Measurements from ENCODE around the gene LHX4. TPM values are rescaled to one million over a fixed set of nuclear protein-coding genes. Genes with fewer than 3 reads are reported as not detected.

Gene LHX4
- total RNA-seq, 1 donor from 2014 or later, result 0.12 TPM

- Mint-ChIP-seq H3K27me3 (ENCODE audit: low read depth) (no peaks in the 10 kb centered on the region), H3K27ac (ENCODE audit: unreplicated experiment) (no peak overlapping the region), H3K9me3 (ENCODE audit: low read depth) (no peaks in the 10 kb centered on the region), H3K4me3 (ENCODE audit: unreplicated experiment) (no peak overlapping the region), H3K4me1 (ENCODE audit: low read depth) (no peaks in the 10 kb centered on the region), H3K36me3 (ENCODE audit: low read depth) (peaks cover 2% of the 10 kb centered on the region)
- peak; percentile 47 for DNase-seq (ENCODE audit: low spot score)
- peak; percentile 41 for TF ChIP-seq CTCF (IDR thresholded peaks at IDR 0.05)
Measured at GRCh38 chr1:180269645-180270529, 39.8 kb downstream of the LHX4 start.

GRCh38 chr1:180270530-180271271, 40.6 kb downstream of the LHX4 start:
- TF ChIP-seq CTCF (IDR thresholded peaks at IDR 0.05), result no peak
- Mint-ChIP-seq H3K27me3 (ENCODE audit: low read depth) (no peaks in the 10 kb centered on the region), H3K36me3 (ENCODE audit: low read depth) (peaks cover 5% of the 10 kb centered on the region), H3K27ac (ENCODE audit: unreplicated experiment) (no peak overlapping the region), H3K4me1 (ENCODE audit: low read depth) (no peaks in the 10 kb centered on the region), H3K9me3 (ENCODE audit: low read depth) (no peaks in the 10 kb centered on the region), H3K4me3 (ENCODE audit: unreplicated experiment) (no peak overlapping the region)
- peak; percentile 48 for DNase-seq (ENCODE audit: low spot score)

- Mint-ChIP-seq H3K9me3 (ENCODE audit: low read depth) (no peaks in the 10 kb centered on the region), H3K27me3 (ENCODE audit: low read depth) (no peaks in the 10 kb centered on the region), H3K4me1 (ENCODE audit: low read depth) (no peaks in the 10 kb centered on the region), H3K36me3 (ENCODE audit: low read depth) (peaks cover 5% of the 10 kb centered on the region), H3K27ac (ENCODE audit: unreplicated experiment) (peak overlapping the region; percentile 54), H3K4me3 (ENCODE audit: unreplicated experiment) (no peak overlapping the region)
- no peak for TF ChIP-seq CTCF (IDR thresholded peaks at IDR 0.05)
- peak; percentile 81 for DNase-seq (ENCODE audit: low spot score)
Measured at GRCh38 chr1:180271272-180272255, 41.5 kb downstream of the LHX4 start.

GRCh38 chr1:180272395-180272794, 42.3 kb downstream of the LHX4 start:
- TF ChIP-seq CTCF (IDR thresholded peaks at IDR 0.05), result no peak
- Mint-ChIP-seq H3K4me3 (ENCODE audit: unreplicated experiment) (no peak overlapping the region), H3K27me3 (ENCODE audit: low read depth) (no peaks in the 10 kb centered on the region), H3K36me3 (ENCODE audit: low read depth) (peaks cover 5% of the 10 kb centered on the region), H3K27ac (ENCODE audit: unreplicated experiment) (no peak overlapping the region), H3K9me3 (ENCODE audit: low read depth) (no peaks in the 10 kb centered on the region), H3K4me1 (ENCODE audit: low read depth) (no peaks in the 10 kb centered on the region)
- DNase-seq (ENCODE audit: low spot score), result no peak
